Stomach (tissue), 4 donors: ENCODE measurements around the gene CHD9.

ENCODE experiments used
- CTCF ChIP-seq, 7 experiments: fragments of 450-650 bp in 4 of 7; fragments of 200-600 bp in 3 of 7; sonication (generic) in 3 of 7; IDR thresholded peaks; one replicate each; pipeline ENCODE4 v1.5.1; 2016 to 2019; ENCODE audit warnings: antibody characterized with exemption in 7 of 7, control low read depth in 2 of 7, mild to moderate bottlenecking in 1 of 7
- EP300 ChIP-seq: sonication (generic); formaldehyde crosslinking; IDR thresholded peaks from one replicate; pipeline ENCODE4 v1.6.1; 2017; ENCODE audit warnings: antibody characterized with exemption
- POLR2A ChIP-seq, 4 donors: fragments of 450-650 bp; IDR thresholded peaks; one replicate each; pipeline ENCODE4 v1.6.1; 2016; ENCODE audit warnings: antibody characterized with exemption in 4 of 4, control low read depth in 2 of 4, mild to moderate bottlenecking in 1 of 4, moderate library complexity in 1 of 4

GRCh38 chr16:53304334-53304733, 249.5 kb downstream of the CHD9 start:
- TF ChIP-seq CTCF (IDR thresholded peaks at IDR 0.05) (no peak), POLR2A (IDR thresholded peaks at IDR 0.05) (no peak), EP300 (no peak)
